ENCODE data around the gene PPWD1.
A peak's percentile ranks its signal among the peaks of the same experiment; 100 is the strongest.

Gene PPWD1

DNA sequence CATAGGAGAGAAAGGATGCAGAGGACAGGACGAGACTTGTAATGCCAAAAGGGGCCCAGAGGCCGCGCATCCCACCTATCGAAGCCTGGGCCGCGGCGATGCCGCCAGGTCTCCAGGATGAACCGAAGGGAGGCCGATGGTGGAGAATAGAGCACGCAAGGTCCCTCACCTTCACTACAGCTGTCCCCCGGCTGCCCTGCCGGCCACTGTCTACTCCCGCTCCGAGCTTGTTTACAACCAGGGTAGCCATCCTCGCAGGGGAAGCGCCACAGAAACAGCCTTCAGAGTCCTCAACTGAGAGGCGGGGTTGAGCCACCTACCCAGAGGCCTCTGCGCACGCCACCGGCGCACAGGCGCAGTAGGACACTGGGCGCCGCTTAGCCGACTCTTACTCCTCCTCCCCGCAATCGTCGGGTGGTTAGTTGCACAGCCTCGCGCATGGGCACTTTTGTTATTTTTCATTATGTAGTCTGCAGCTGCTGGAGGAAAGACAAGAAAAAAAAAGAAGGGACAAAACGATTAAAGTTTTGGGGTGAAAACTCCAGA is 61.0 kb downstream of the PPWD1 start, which contains the start of gene TRIM23:
Gene TRIM23, minus strand, starts transcription at position 309 of the 546 bp plus-strand sequence. Its CDS starts 59 bp downstream, at position 250.
- DNase-seq, result peak; percentile 89 to 91

DNA sequence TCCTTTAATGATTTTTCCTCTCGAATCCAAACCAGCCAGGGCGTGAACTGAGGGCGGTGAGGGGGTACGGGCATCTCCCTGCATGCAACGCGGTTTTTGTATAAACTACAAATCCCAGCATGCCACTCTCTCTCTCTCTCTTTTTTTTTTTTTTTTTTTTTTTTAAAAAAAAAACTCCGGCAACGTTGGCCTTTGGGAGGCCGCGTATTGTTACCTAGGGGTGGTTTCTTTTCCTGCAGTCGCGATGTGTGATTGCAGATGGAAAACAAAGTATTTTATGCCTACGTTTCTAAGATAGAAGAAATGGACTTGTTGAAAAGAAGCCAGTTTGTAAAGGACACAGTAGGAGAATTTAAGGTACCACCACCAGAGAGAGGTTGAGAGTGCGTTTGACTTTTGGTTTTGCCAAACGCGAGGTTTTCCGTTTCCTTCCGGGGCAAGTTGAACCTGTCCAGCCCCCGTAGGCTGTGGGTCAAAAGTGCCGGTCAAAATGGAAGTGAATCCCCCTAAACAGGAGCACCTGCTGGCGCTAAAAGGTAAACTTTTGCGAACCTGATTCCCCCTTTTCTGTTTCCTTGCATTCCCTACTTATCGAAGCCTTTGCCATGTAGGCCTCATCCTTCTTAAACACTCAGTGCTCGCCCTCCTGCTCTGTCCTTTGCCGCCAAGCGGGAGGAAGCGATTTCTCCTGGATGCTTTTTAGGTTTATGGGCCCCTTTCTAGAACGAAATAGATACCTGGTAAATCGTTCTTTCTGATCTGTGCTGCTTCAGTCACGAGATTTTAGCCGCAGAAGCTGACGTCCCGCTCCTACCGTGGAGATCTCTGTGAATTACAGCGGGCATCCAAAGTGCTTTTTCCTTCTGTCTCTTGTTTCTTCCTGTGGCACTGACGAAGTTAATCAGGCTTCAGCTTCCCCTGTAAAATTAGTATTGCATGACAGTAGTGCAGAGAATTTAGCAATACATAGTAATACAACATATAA is 61.8 kb downstream of the PPWD1 start, which contains the start of the genes SHLD3 and TRAPPC13:
Gene SHLD3, plus strand, starts transcription at position 457 of the 985 bp plus-strand sequence. CDS start 4,561 bp downstream, outside the sequence.
Gene TRAPPC13, plus strand, starts transcription at position 457 of the 985 bp plus-strand sequence. Its CDS starts 34 bp downstream, at position 491.
- peak; percentile 78 to 81 for DNase-seq

DNA sequence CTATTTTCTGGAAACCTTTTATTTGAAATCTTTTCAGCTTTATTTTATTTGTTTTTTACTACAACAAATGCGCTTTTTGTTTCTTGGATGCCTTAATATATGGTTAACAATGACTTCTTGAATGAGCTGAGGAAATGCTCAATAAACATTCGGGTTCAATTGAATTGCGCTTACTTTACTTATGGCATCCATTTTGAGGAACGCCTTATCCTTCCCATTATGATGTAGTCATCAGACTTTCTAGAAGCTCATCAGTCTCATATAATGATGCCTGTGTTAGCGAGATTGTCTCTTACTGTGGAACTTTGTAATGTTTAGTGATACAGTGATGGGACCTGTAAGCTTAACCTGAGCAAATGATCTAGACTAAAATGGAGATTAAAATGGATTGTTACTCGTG is 62.6 kb downstream of the PPWD1 start:
- DNase-seq, result no peak

- no peak for DNase-seq
These were observed 67.9 kb downstream of the PPWD1 start for GRCh38 chr5:65630981-65631380.
